GM12892 (cell line): ENCODE results near the gene ELOVL6.
A peak's percentile ranks its signal among the peaks of the same experiment; 100 is the strongest.

ENCODE experiments used
- DNase-seq: peaks from one replicate; pipeline ENCODE4 v3.0.0; 2011; ENCODE audit not compliant: insufficient read length
- FAIRE-seq: peaks from 2 replicates; lab custom pipeline; 2011; peaks lifted over from hg19 to GRCh38; lab: Jason Lieb, UNC
- POLR2A ChIP-seq: IDR thresholded peaks from 2 replicates; pipeline ENCODE4 v1.6.1; 2011; ENCODE audit warnings: low read depth, low read length, control low read depth
- POLR2AphosphoS5 ChIP-seq: IDR thresholded peaks from 2 replicates; pipeline ENCODE4 v1.6.1; 2011; ENCODE audit warnings: low read depth, low read length, control low read depth
- TAF1 ChIP-seq: IDR thresholded peaks from 2 replicates; pipeline ENCODE4 v1.6.1; 2011; ENCODE audit warnings: low read depth, mild to moderate bottlenecking, control low read depth, low read length, borderline replicate concordance

ELOVL6 gene

DNA sequence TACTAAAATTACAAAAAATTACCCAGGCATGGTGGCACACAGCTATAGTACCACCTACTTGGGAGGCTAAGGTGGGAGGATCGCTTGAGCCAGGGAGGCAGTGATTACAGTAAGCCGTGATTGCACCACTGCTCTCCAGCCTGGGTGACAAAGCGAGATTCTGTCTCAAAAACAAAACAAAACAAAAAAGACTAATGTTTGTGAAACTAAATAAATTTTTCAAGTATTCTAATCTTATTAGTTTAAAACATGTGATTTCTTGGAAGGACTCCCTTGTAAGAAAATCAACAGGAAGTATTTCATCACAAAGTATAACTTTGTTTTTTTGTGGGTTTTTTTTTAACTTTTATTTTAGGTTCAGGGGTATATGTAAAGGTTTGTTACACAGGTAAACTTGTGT, 196.1 kb downstream of the ELOVL6 start:
- DNase-seq (no peak), FAIRE-seq (no peak)
- TF ChIP-seq POLR2AphosphoS5 (no peak), TAF1 (no peak), POLR2A (no peak)

DNA sequence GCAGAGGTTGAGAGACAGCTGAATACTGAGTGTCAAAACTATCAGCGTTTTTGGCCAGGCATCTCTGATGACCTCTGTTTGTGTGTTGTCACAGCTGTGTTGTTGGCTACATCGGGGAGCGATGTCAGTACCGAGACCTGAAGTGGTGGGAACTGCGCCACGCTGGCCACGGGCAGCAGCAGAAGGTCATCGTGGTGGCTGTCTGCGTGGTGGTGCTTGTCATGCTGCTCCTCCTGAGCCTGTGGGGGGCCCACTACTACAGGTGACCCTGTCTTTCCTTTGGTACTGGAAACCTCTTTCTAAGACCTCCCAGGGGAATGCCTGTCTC, 198.9 kb downstream of the ELOVL6 start:
- DNase-seq (no peak), FAIRE-seq (no peak)
- no peak for TF ChIP-seq TAF1
- no peak for TF ChIP-seq POLR2AphosphoS5

DNA sequence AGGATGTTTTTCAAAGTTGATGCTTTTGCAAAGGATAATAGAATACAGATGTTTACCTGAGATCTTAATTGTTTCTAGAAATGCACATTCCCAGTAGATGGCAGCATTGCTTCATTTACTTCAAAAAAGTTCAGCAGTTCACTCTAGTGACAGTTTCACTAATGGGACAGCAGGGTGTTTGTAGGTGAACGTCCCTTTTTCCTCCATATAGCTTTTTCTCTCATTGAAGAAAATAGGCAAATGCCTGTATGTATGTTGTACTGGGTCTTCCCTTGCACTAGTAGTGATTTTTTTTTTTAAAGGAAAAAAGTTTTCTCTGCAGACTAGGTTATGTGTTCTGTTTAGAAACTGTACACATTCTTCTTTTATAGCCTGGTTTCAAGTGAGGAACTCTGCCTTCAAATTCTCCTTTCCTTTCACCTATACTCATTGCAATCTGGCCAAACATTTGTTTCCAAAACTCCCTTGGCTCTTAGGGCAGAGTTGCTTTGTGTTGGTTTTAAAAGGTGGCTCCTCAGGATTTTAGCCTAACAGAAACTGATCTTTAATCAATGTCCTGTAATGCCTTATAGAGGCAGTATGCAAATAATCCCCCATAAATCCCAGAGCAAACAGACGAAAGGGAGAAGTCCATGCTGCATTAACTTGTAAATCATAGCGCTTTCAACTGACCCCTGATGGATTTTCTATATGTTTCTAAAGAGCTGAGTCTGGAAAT, 199.4 kb downstream of the ELOVL6 start:
- peak; percentile 86 for FAIRE-seq
- DNase-seq = peak; percentile 20
- TF ChIP-seq POLR2AphosphoS5 (no peak), POLR2A (no peak), TAF1 (no peak)

DNA sequence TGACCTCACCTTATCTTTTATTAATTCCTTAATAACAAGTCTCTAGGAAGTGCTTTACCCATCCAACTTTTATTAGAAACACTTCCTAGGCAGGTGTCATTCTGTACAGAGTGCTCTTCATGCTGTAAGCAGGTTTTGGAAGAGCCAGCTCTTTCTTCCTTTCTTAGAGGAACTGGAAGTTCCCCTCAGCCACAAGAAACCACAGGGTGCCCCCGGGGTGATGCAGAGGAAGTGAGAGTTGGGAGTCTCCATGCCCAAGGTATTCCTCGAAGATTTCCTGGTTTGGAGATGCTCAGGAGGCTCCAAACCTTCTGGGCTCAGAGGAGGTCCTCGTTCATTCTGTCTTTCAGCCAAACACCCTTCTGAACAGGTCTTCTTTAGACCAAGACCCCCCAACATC, 201.9 kb downstream of the ELOVL6 start:
- TF ChIP-seq POLR2A = no peak
- no peak for TF ChIP-seq TAF1
- FAIRE-seq (no peak), DNase-seq (no peak)
